ENCODE data around the gene MINDY4B. TPM values are rescaled to one million over a fixed set of nuclear protein-coding genes. Genes with fewer than 3 reads are reported as not detected.

The MINDY4B gene
- total and polyA plus RNA-seq, 2 of the 13 experiments (the other 11 are each of a cell fraction or from before 2014, with no cell fraction given) = not detected

GRCh38 chr3:150825192-150825915 lies 79.9 kb downstream of the MINDY4B start (continued):
- no peak for TF ChIP-seq TEAD3 (CRISPR knock-in tag; optimal IDR thresholded peaks at IDR 0.05; ENCODE audit: borderline replicate concordance)
- no peak for TF ChIP-seq FOXP1 (IDR thresholded peaks at IDR 0.05)
- TF ChIP-seq FOXP1 (CRISPR knock-in tag; IDR thresholded peaks at IDR 0.05) = no peak
- no peak for TF ChIP-seq ZSCAN30 (CRISPR knock-in tag; IDR thresholded peaks at IDR 0.05)
- no peak for TF ChIP-seq ARID3A (IDR thresholded peaks at IDR 0.05; ENCODE audit: low read depth, low read length)
- no peak for TF ChIP-seq ZNF704 (CRISPR knock-in tag; IDR thresholded peaks at IDR 0.05; ENCODE audit: borderline replicate concordance)
- no peak for TF ChIP-seq CENPBD1 (CRISPR knock-in tag; IDR thresholded peaks at IDR 0.05; ENCODE audit: borderline replicate concordance, low read depth)

- Histone ChIP-seq H3K27ac (ENCODE audit: extremely low read length, insufficient read depth, low read length) (no peak overlapping the region), H3K27me3 (ENCODE audit: control insufficient read depth in 1 of 2, insufficient read depth in 2 of 2, low read length in 2 of 2) (peaks cover 0 to 2% of the 10 kb centered on the region in 2 experiments; a peak in 1 of 5 replicates), H4K20me1 (ENCODE audit: insufficient read depth, low read length) (no peaks in the 10 kb centered on the region), H3K36me3 (replicated peaks in 1 of 2; ENCODE audit: control insufficient read depth in 1 of 2, insufficient read depth in 2 of 2, low read length in 2 of 2) (no peaks in the 10 kb centered on the region), H3K79me2 (ENCODE audit: insufficient read depth, low read length) (no peaks in the 10 kb centered on the region), H3K4me2 (ENCODE audit: low read depth, low read length) (no peak overlapping the region), H3K9me3 (ENCODE audit: low read length) (no peaks in the 10 kb centered on the region), H3K9ac (ENCODE audit: insufficient read depth, low read depth, low read length) (no peak overlapping the region), H3K4me3 (replicated peaks in 1 of 3; ENCODE audit: insufficient read depth in 1 of 3, low read depth in 2 of 3, low read length in 3 of 3) (no peak overlapping the region), H2AFZ (ENCODE audit: low read length) (no peak overlapping the region), H3K4me1 (ENCODE audit: insufficient read depth, low read length) (peaks cover 13% of the 10 kb centered on the region; the same call in 1 of the 2 replicates)
- ATAC-seq (no peak), FAIRE-seq (no peak), DNase-seq (ENCODE audit: low spot score) (no peak)
- ChIA-PET CTCF (ENCODE audit: low intra/inter-chr PET ratio, low total read pairs) (no interaction called here), POLR2A (no interaction called here)
- in situ Hi-C loops (cut with HindIII; ENCODE audit: extremely low pct_ligation_motif_present, low pct_unique_long_range_greater_than_20kb) = no loop called here
- intact Hi-C loops (cut with micrococcal nuclease; ENCODE audit: unreplicated experiment) = no loop called here
- WGBS (ENCODE audit: low lambda C conversion rate) = 68% methylated on average over 3 of the region's 3 CpGs
- no TSS peak for BruUV-seq (replicated peaks)
- no peak for TF ChIP-seq SETDB1 (CRISPR knock-in tag; IDR thresholded peaks at IDR 0.05; ENCODE audit: borderline replicate concordance)
- no peak for TF ChIP-seq HNRNPH1 (optimal IDR thresholded peaks at IDR 0.05; ENCODE audit: low read depth, low read length)
- no peak for TF ChIP-seq ZNF549 (CRISPR knock-in tag; IDR thresholded peaks at IDR 0.05)
- TF ChIP-seq HIC2 (CRISPR knock-in tag; IDR thresholded peaks at IDR 0.05; ENCODE audit: low read depth) = no peak
- TF ChIP-seq POLR2AphosphoS2 (IDR thresholded peaks at IDR 0.05; ENCODE audit: low read depth, low read length) = no peak
- TF ChIP-seq CREB1 (IDR thresholded peaks at IDR 0.05) = no peak
- TF ChIP-seq CREB1 (CRISPR knock-in tag; IDR thresholded peaks at IDR 0.05) = no peak
- TF ChIP-seq ZNF550 (CRISPR knock-in tag; IDR thresholded peaks at IDR 0.05; ENCODE audit: borderline replicate concordance) = no peak
- TF ChIP-seq FOXK2 (IDR thresholded peaks at IDR 0.05) = no peak
- TF ChIP-seq KLF6 (CRISPR knock-in tag; IDR thresholded peaks at IDR 0.05) = no peak
Measured at GRCh38 chr3:150823277-150823676, 82.0 kb downstream of the MINDY4B start.
